Fibroblast of mammary gland (primary cell): ENCODE data around the gene ADGRG3.

Source experiments
- DNase-seq: peaks from one replicate; pipeline ENCODE4 v3.0.0-alpha.2; 2010; ENCODE audit warnings: low read depth
- H3K4me3 ChIP-seq: 2 replicates; pipeline ENCODE4 v1.5.1; 2011; ENCODE audit warnings: low read depth, mild to moderate bottlenecking, low read length, moderate library complexity; ENCODE audit not compliant: control insufficient read depth
- TF ChIP-seq, protein P1 (sequence below): conservative IDR thresholded peaks from 2 replicates; pipeline ENCODE4 v1.5.1; 2011; ENCODE audit warnings: low read depth, low read length, inconsistent platforms; ENCODE audit not compliant: control insufficient read depth, insufficient read depth

ADGRG3 gene

DNA sequence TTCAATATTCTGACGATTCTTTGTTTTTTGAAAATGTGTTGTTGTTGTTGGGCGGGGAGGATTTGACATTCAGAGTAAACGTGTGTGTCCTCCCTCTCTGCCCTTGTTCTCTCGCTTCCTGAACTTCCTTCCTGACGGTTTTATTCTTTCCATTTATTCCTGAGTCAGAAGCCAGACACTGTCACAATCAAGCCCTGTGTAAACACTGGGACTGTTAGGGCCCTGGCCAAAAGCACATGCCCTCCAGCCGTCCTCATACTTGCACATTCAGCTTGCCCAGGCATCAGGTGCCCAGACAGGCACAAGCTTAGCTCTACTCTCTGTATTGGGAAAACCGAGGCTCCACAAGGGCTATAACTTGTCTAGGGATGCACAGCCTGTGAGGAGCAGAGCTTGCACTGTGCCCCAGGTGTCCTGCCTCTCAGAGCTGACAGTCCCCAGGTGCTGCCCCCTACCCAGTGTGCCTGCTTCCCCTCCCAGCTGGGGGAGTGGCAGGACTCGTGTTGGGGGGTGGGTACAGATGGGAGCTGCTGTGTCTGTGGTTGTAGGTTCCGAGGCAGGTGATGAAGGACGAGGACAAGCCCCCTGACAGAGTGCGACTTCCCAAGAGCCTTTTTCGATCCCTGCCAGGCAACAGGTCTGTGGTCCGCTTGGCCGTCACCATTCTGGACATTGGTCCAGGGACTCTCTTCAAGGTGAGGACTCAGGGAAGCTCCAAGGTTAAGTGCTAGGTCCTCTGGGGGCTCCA, 9.7 kb downstream of the ADGRG3 start:
- TF ChIP-seq, protein P1, sequence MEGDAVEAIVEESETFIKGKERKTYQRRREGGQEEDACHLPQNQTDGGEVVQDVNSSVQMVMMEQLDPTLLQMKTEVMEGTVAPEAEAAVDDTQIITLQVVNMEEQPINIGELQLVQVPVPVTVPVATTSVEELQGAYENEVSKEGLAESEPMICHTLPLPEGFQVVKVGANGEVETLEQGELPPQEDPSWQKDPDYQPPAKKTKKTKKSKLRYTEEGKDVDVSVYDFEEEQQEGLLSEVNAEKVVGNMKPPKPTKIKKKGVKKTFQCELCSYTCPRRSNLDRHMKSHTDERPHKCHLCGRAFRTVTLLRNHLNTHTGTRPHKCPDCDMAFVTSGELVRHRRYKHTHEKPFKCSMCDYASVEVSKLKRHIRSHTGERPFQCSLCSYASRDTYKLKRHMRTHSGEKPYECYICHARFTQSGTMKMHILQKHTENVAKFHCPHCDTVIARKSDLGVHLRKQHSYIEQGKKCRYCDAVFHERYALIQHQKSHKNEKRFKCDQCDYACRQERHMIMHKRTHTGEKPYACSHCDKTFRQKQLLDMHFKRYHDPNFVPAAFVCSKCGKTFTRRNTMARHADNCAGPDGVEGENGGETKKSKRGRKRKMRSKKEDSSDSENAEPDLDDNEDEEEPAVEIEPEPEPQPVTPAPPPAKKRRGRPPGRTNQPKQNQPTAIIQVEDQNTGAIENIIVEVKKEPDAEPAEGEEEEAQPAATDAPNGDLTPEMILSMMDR: no peak
- no peak for DNase-seq
- H3K4me3 ChIP-seq: no peak overlapping the region

DNA sequence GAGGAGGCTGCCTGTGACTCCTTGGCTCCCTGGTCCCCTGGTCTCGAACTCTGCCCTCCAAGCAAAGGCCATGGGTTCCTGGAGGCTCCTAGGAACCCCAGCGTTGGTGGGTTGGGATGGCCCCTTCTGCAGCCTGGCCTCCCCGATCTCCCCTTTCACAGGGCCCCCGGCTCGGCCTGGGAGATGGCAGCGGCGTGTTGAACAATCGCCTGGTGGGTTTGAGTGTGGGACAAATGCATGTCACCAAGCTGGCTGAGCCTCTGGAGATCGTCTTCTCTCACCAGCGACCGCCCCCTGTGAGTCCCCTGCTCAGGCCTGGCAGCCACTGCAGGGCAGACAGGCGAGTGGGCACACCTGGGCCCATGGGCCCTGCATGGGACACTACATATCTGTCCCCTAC, 10.9 kb downstream of the ADGRG3 start:
- no peak overlapping the region for H3K4me3 ChIP-seq
- DNase-seq: no peak
- TF ChIP-seq, protein P1: no peak

DNA sequence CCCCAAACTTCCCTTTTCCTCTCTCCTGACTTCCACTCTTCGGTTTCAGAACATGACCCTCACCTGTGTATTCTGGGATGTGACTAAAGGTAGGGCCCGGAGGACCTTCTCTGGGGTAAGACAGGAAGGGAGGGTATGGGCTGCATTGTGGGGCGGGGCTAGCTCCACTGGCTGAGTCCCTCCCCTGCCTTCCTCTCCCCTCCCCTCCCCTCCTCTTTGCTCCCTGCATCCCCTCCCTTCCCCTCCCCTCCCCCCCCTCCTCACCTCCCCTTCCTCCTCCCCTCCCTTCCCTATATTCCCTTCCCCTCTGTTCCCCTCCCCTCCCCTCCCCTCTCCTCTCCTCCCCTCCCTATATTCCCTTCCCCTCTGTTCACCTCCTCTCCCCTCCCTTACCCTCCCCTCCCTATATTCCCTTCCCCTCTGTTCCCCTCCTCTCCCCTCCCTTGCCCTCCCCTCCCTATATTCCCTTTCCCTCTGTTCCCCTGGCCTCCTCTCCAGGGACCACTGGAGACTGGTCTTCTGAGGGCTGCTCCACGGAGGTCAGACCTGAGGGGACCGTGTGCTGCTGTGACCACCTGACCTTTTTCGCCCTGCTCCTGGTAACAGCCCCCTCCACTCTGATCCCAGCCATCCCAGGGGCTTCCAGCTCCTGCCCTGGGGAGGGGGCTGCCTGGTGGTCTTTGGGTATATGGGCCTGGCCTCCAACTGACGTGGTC, 11.8 kb downstream of the ADGRG3 start:
- TF ChIP-seq, protein P1: no peak
- DNase-seq: no peak
- no peak overlapping the region for H3K4me3 ChIP-seq

DNA sequence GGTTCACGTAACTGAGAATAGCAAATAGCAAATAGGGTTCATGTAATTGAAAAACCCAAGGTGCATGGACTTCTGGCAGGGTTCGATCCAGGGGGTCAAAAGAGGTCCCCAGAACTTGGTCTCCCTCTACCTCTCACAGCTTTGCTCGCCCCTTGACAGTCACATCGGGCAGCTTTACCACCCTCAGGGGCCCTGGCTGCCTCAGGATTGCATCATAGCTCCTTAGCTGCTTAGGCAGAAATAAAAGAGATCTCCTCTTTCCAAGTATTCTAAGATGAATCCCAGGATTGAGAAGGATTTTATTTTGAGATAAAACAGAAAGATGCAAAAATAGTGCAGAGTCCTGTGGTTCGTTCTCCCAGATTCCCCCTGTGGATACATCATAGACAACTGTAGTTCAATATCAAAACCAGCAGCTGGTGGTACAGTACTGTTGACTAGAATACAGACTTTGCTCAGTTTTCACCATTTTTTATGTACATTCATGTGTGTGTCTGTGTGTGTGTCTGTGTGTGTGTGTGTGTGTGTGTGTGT, 12.8 kb downstream of the ADGRG3 start:
- DNase-seq: no peak
- TF ChIP-seq, protein P1: no peak
- no peak overlapping the region for H3K4me3 ChIP-seq

DNA sequence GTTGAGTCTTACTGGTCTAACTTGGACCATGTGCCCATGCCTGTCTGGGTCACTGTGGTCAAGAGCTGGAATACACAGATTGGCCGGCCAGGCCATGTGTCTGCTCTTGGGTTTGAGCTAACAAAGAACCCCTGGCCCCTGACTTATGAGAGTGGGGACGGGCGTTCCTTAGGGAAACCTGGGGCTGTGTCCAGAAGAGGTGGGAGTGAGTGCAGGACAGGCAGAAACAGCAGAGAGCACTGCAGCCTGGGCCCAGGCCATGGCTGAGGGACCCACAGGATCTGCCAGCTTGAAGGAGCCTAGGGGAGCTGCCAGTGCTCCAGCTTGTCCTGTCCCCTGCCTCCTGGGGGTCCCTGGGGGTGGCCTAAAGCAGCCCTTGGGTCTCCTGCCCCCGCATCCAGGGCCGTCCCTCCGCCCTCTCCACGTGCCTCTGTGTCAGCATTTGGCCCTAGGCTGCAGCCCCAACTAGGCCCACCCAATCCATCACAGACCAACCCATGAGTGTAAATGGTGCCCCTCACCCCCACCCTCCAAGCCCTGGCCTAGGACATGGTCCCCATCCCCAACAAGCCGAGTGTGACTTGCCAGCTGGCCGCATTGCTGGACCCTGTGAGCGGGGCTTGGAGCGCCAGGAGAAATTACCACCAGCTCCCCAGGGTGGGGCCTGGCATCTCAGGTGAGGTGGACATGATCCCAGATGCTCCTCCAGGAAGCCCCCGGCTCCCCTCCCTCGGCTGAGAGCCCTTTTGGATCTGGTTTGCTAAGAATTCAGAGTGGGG, 14.0 kb downstream of the ADGRG3 start:
- no peak for DNase-seq
- TF ChIP-seq, protein P1: no peak

DNA sequence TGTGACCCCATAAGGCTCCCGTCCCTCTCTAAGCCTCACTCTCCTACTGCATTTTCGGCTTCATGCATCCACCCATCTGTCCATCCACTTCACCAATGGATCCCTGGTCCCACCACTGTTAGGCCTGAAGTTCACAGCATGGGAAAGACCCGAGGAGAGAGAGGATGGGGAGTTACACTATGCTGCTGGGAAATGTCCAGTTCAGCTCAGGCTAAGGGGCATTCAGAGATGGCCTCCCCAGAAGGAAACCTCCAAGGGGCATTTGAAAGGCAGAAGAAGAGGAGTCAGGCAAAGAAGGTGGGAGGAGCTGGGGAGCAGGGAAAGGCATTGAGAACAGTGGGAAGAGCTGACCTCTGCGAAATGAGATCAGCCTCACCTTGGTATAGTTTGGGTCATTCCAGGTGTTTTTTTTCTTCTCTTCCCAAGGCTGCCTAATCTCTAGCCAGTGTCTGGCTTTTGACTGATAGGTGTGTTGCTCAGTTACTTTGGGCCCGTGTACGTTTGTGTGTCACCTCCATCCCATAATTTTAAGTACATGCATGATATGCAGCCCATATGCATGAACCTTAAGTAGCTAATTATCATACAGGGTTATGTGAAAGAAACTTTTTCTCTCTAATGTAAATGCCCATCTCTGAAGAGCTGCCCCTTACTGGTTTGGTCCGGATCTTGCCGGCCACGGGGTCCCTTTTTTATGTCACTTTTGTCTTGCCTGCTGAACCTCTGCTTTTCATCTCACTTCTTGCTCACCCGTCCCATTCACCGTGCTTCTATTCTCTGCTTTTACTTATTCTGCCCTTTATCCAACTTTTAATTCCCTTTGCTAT, 14.9 kb downstream of the ADGRG3 start:
- TF ChIP-seq, protein P1: no peak
- DNase-seq: no peak
- no peak overlapping the region for H3K4me3 ChIP-seq

More for the DNA sequence above, 14.0 kb downstream of the ADGRG3 start:
- H3K4me3 ChIP-seq: no peak overlapping the region
